ENCODE results near the gene ATP2B2.

- TF ChIP-seq CTCF (IDR thresholded peaks at IDR 0.05; ENCODE audit: borderline replicate concordance, extremely low read depth, low read length, poor library complexity, severe bottlenecking) (no peak), EZH2 (IDR thresholded peaks at IDR 0.05; ENCODE audit: borderline replicate concordance, low read depth, low read length, severe bottlenecking) (no peak)
Observed at GRCh38 chr3:10444110-10444429, 61.3 kb downstream of the ATP2B2 start.
